Measurements from ENCODE around the gene NCSTN. TPM values are rescaled to one million over a fixed set of nuclear protein-coding genes. Genes with fewer than 3 reads are reported as not detected.
A peak's percentile ranks its signal among the peaks of the same experiment; 100 is the strongest.

Gene NCSTN
- total RNA-seq = 100 to 1,000 TPM in 1 of 2 donors, 10 to 100 TPM in 1; 81.2 to 117 TPM

- under 1% methylated on average over 58 of the region's 58 CpGs for WGBS
- Histone ChIP-seq H3K36me3 (peaks cover 0 to 4% of the 10 kb centered on the region in 2 donors), H3K4me1 (replicated peaks) (peaks cover 4% of the 10 kb centered on the region), H3K9me3 (no peaks in the 10 kb centered on the region), H3K27me3 (replicated peaks; ENCODE audit: insufficient read depth) (no peaks in the 10 kb centered on the region), H3K4me3 (peak within 1 kb of the TSS; percentile 88 to 90), H3K27ac (peak within 1 kb of the TSS; percentile 89 to 90)
- peak in 1 of 4 experiments; percentile 5 for TF ChIP-seq CTCF (IDR thresholded peaks at IDR 0.05)
- TF ChIP-seq POLR2A (IDR thresholded peaks at IDR 0.05) = peak; percentile 82
- peak; percentile 96 for TF ChIP-seq POLR2AphosphoS5 (IDR thresholded peaks at IDR 0.05)
- DNase-seq (ENCODE audit: low spot score) = peak; percentile 88
- intact Hi-C loops (cut with DNase I) = no loop called here
Measured at GRCh38 chr1:160342953-160343869, at the start of gene NCSTN, which contains the start of gene COPA. Gene NCSTN, plus strand, starts transcription at chr1:160343383. Its CDS starts 14 bp downstream, at chr1:160343397. Gene COPA, minus strand, starts transcription at chr1:160343250. Its CDS starts 80 bp downstream, at chr1:160343170.

DNA sequence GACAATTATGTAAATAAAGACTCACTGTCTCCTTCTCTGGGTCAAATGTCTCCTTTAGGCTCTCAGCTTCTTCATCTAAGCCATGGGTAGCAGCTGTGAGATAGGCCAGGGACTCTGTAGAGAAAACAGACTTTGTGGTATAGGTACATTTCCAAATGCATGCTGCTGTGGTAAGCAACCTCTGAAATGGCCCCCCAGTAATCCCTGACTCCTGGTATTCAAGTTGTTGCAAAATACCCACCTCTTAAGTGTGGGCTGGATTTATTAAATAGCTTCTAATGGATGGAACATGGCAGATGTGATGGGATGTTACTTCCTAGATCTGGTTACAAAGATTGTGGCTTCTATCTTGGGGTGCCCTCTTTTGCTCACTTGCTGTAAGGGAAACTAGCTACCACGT is 47.1 kb upstream of the NCSTN start:
- H3K4me1 ChIP-seq (replicated peaks) = no peaks in the 10 kb centered on the region
- WGBS = 96% methylated on average over 1 of the region's 1 CpG
- H3K27me3 ChIP-seq (replicated peaks; ENCODE audit: insufficient read depth) = no peaks in the 10 kb centered on the region
- H3K9me3 ChIP-seq = no peaks in the 10 kb centered on the region
- intact Hi-C loops (cut with DNase I) = no loop called here
- TF ChIP-seq POLR2A (IDR thresholded peaks at IDR 0.05) = no peak
- no peak for TF ChIP-seq CTCF (IDR thresholded peaks at IDR 0.05)
- no peak for TF ChIP-seq POLR2AphosphoS5 (IDR thresholded peaks at IDR 0.05)
- H3K27ac ChIP-seq = no peak overlapping the region
- no peak for DNase-seq (ENCODE audit: low spot score)
- H3K36me3 ChIP-seq = peaks cover 46 to 53% of the 10 kb centered on the region in 2 donors
- H3K4me3 ChIP-seq = no peak overlapping the region

DNA sequence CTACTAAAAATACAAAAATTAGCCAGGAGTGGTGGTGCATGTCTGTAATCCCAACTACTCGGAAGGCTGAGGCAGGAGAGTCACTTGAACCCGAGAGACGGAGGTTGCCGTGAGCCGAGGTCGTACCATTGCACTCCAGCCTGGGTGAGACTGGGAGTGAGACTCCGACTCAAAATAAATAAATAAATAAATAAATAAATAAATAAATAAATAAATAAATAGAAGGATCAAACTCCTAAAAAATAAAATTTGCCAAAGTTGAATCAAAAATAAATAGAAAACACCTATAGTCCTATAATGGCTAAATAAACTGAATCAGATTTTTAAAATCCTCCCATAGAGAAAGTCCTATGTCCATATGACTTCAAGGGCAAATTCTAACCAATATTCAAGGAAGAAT is 43.0 kb upstream of the NCSTN start:
- 93% methylated on average over 7 of the region's 7 CpGs for WGBS
- DNase-seq (ENCODE audit: low spot score) = no peak

DNA sequence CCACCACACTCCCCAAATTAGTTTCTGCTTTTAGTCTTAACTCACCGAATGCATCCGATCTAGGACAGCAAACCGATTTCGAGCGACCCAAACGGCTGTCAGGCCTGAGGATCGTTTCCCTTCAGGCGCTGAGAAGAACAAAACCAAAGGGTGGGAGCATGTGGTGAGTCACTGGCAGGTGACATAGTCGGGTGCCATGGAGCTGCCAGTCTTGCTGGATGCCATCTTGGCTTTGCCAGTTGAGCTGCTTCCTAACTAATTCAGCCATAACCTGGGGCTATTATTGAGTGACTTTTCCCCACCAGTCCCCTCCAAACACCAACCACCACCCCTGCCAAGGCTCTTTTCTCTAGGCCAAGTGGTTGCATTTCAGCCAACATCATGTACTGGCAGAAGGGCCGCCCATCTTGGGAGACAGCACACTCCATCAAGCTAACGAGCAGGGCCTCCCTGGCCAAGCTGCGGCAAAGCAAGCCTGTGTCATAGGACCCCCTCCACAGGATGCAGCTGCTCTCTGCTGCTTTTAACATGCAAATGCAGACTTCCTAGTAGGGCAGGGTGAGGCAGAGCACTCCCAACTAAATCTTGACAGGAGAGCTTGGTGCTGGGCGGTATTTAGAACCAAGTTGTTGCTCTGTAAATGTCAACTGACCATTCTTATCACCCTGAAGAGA is 35.9 kb upstream of the NCSTN start:
- peaks cover 24 to 33% of the 10 kb centered on the region in 2 donors for H3K36me3 ChIP-seq
- no peak overlapping the region for H3K4me3 ChIP-seq
- no peak for DNase-seq (ENCODE audit: low spot score)
- intact Hi-C loops (cut with DNase I) = no loop called here
- 75% methylated on average over 13 of the region's 13 CpGs for WGBS
- H3K27ac ChIP-seq = peak overlapping the region in 1 of 2 donors; percentile 15
- H3K27me3 ChIP-seq (replicated peaks; ENCODE audit: insufficient read depth) = no peaks in the 10 kb centered on the region
- H3K4me1 ChIP-seq (replicated peaks) = no peaks in the 10 kb centered on the region
- TF ChIP-seq POLR2AphosphoS5 (IDR thresholded peaks at IDR 0.05) (no peak), CTCF (IDR thresholded peaks at IDR 0.05) (no peak), POLR2A (IDR thresholded peaks at IDR 0.05) (no peak)
- no peaks in the 10 kb centered on the region for H3K9me3 ChIP-seq

More for the DNA sequence above, 43.0 kb upstream of the NCSTN start:
- no peaks in the 10 kb centered on the region for H3K4me1 ChIP-seq (replicated peaks)
- no peaks in the 10 kb centered on the region for H3K9me3 ChIP-seq
- TF ChIP-seq POLR2A (IDR thresholded peaks at IDR 0.05) = no peak
- no peak for TF ChIP-seq CTCF (IDR thresholded peaks at IDR 0.05)
- TF ChIP-seq POLR2AphosphoS5 (IDR thresholded peaks at IDR 0.05) = no peak
- intact Hi-C loops (cut with DNase I) = no loop called here
- H3K27me3 ChIP-seq (replicated peaks; ENCODE audit: insufficient read depth) = no peaks in the 10 kb centered on the region
- no peak overlapping the region for H3K4me3 ChIP-seq
- peaks cover 25 to 33% of the 10 kb centered on the region in 2 donors for H3K36me3 ChIP-seq
- no peak overlapping the region for H3K27ac ChIP-seq

All from prostate gland (tissue), 2 donors.